NCI-H187 treated with DMSO at 0.1 percent for 48 hours (cell line): ENCODE results near the gene ATXN7L1.

ENCODE experiments used
- DNase-seq: peaks from one replicate; lab custom pipeline; 2025; lab: John Stamatoyannopoulos, UW

Gene ATXN7L1

GRCh38 chr7:105778956-105779355, 97.4 kb downstream of the ATXN7L1 start:
- no peak for DNase-seq

DNA sequence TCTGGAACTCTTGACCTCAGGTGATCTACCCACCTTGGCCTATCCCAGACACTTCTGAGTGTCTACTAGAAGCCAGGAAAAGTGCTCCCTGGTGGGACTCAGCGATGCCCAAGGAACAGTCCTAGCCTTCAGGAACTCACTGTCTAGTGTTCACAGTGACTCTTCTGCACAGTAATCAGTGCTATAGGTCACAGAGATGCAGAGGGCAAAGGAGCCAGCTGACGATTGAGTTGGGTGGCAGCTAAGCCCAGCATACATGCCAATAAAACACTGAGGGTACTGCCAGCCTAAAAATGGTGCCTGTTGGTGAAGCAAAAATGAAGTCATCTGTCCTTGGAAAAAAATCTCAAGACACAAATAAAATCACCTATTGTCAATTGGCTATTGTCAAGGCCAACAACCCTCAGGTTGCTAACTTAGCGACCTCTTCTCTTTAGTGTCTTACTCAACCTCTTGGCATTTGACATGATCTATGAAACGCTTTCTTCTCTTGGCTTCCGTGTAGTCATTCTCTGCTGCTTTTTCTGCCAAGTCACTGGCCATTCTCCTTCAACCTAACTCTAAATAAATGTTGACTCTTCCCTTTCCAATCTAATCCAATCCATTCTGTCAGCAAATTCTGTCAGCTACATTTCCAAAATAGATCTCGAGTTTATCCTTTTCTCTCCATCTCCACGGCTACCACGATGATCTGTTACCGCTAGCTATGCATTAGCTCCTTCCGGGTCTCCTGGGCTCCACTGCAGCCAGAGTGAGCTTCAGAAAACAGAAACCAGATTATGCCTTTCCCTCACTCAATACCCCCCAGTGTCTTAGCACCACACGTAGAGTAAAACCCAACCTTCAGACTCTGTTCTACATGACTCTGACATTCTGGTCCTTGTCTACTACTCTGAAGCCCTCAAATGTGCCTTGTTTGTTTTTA, 99.2 kb downstream of the ATXN7L1 start:
- no peak for DNase-seq

GRCh38 chr7:105776068-105776790, 100.2 kb downstream of the ATXN7L1 start:
- no peak for DNase-seq

GRCh38 chr7:105775580-105775979, 100.8 kb downstream of the ATXN7L1 start:
- DNase-seq: no peak

DNA sequence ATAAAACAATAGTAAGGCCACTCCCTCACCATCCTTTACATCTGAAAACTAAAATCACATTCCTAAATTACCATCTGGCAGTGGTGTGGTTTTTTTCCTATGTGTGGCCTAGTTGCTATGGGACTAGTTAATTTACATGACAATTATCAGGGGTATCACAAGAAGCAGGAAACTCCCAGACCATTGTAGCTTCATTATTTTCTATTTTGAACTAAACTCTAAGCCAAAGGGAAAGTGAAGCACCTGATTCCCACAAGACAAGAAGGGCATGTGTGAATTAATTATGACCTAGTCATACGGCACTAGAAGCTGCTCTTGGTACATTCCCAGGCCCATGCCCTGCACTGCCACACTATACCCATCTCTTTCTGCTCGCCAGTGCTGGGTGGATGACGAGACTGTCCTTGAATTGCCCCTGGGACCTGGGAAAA, 103.4 kb downstream of the ATXN7L1 start:
- no peak for DNase-seq

DNA sequence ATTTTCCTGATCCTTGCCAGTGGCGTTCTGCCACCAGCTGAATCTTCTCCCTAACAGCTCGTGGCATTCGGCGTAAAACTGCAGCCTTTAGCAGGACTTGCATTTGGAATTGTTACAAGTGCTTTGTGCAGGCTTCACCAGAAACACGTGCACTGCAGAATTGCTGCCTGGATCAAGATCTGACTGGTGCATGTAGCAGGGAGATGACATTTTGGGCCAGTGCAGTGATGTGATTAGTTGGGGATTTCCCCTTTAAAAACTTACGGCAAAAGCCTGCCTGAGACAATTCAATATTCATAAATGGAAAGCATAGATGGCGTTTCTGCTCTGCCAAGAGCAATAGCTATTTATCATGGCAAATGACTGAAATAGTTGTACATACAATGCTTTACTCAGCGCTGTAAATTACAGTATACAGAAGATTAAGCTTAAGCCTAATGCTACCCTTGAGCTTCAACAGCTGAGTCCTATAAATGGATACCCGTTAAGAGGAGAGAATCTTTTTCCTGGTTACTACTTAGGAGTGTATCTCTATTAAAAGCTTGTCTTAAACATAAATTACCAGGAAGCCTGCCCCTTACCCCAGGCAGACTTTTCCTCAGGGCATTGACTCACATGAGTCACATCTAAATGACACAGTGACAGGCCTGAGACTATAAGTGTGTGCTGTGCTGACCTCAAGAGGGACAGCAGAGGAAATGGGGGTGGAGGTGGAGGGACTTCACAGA, 106.3 kb downstream of the ATXN7L1 start:
- DNase-seq: no peak

- DNase-seq: no peak
These were observed 107.4 kb downstream of the ATXN7L1 start for GRCh38 chr7:105768898-105769507.

DNA sequence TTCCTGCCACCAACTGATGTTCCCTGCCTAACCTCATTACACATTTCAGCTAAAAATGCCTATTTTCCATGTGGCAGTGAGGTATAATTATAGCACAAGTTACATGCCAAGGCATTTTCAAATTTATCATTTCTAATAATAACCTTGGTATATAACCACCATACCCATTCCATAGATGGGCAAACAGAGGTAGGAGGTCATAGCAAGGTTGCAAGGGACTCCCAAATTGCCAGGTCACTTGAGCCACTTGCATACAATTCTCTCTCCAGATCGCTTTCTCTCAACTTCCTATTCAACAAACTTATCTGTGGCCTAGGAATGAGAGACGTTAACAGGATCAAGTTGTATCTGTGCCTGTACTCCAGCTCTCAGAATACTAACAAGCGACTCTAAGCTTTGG, 108.3 kb downstream of the ATXN7L1 start:
- DNase-seq: no peak

GRCh38 chr7:105766421-105767073, 109.9 kb downstream of the ATXN7L1 start:
- no peak for DNase-seq

DNA sequence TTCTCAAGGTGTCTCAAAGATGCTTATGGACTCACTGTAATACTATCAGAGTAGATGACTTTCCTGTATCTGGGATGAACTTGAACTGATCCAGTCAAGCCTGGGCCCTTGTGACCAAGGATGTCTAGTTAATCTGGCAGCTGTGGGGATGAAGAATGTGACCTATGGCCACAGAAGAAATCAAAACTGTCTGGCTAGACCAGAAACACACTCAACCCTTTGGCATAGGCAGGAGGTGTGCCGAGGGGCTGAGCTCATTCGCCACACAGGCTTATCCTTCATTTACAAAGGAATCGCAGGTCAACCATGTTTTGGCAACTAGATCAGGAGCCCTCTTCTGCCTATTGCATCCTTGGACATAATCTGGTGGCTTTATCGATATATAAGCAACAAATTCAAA, 110.6 kb downstream of the ATXN7L1 start:
- no peak for DNase-seq

- DNase-seq: no peak
These were observed 111.9 kb downstream of the ATXN7L1 start for GRCh38 chr7:105764506-105764905.

DNA sequence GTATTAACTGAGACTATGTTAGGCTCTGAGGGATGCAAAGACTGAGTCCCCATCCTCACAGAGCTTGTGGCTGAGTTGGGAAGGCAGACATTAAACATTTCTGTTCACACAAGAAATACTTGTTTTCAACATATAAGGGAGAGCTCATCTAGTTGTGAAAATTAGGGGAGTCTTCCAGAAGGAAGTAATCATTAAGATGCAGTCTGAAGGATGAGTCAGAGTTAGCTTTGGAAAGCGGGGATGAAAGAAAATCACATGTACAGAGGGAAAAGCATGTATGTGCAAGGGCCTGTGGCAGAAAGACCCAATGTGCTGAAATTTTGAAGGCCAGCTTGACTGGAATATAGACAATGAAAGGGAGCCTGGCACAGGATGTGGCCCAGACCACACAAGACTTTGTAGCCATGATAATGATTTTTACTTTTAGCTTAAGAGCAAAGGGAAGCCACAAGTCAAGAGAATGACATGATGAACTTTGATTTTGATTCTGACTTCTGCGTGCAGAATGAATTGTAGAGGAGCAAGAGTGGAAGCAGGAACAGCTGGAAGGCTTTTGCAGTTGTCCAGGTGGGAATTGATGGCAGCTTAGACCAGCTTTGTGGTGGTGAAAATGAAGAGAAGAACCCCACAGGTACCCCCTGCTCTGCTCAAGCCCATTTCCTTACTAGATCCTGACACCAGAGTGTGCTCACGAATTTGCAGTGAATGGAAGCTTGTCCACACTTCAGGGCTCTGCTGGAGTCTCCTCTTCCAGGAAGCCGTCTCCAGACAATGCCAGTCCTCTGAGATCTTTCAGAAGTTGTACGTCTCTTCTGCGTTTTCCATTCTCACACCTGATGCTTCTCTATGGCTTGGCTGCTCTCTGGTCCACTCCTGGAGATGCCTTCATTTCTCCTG, 115.6 kb downstream of the ATXN7L1 start:
- DNase-seq: no peak

DNA sequence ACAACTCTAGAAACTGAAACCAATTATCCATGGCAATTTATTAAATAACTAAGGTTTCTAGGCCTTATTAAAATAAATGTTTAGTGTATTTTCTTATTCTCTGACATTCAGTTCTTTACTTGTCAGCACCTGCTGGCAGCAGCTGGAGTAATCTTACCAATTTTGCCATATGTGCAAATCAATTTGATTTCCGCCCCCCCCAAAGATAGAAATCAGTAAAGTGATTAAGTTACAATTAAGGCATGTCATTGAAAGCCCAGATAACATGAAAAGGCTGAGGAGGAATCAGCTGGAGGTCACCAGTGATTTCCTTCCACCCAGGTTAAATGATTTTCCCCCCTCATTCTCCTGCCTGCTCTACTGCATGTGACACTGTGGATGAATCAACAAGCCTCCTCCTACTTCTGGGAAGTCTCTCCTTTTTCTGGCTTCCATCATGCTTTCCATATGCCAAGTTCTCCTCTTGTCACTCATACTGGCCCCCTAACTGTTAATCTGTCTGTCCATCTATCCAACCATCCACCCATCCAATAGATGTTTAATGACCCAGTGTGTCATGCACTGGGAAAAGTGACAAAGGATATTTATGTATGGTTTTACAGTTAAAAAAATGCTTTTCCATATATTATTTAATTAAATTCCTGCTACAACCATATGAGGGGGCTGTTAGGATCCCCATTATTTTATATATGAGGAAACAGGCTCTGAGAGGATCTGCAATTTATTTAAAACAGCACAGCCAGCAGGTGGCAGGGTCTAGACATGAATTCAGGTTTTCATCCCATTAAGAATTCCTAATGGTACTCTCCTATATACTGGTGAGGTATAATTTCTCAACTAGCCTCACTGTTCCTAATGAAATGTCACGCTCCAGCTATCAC, 116.5 kb downstream of the ATXN7L1 start:
- no peak for DNase-seq

DNA sequence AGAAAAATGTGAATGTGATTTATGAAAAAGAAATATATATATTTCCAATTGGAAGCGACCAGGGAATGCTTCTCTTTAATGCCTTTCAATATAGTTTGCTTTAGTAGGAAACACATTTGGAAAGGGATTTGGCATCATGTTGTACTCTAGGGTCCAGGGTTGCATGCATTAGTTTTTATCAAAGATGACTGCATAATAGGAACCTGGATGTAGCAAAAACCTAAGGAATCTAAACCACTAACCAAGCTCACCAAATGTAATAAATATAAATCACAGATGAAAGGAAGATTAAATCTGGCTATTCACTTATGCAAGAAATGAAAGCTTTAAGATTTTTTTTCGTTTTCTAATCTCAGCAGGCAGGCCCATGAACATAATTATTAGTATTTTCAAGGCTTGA, 120.0 kb downstream of the ATXN7L1 start:
- no peak for DNase-seq

- no peak for DNase-seq
These were observed 123.6 kb downstream of the ATXN7L1 start for GRCh38 chr7:105752671-105753275.

DNA sequence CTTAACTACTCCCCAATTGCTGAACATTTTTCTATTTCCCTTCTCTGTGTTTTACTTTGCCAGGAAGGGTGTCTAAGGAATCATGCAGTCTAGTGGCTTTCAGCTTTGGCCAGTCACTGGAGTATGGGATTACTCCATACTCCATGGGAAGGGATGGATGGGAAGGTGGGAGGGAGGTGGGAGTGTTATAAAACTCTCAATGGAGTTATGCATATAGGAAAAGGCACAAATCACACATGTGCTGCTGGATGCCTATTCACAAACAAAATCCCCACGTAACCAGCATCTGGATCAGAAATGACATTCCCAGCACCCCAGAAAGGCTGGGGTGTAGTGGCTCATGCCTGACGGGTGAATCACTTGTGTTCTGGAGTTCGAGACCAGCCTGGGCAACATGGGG, 125.3 kb downstream of the ATXN7L1 start:
- no peak for DNase-seq

DNA sequence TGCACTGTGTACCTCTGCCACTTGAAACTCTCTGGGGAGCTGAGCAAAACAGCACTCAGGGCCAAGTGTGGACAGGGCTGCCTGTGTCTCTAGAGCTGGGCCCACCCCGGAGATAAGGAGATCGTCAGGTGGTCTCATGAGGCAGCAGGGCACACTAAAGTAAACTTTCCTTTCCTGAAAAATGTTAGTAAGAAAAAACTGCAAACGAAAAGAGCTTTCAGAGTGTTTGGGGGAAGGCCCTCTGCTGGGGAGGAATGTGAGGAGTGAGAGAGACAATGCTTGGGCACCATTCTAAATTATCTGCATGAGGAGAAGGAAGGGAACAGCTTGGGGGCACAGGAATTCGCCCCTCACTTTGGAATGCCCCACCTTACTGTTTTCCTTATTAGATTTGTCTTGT, 127.7 kb downstream of the ATXN7L1 start:
- DNase-seq: no peak

GRCh38 chr7:105745681-105746330, 130.6 kb downstream of the ATXN7L1 start:
- no peak for DNase-seq

DNA sequence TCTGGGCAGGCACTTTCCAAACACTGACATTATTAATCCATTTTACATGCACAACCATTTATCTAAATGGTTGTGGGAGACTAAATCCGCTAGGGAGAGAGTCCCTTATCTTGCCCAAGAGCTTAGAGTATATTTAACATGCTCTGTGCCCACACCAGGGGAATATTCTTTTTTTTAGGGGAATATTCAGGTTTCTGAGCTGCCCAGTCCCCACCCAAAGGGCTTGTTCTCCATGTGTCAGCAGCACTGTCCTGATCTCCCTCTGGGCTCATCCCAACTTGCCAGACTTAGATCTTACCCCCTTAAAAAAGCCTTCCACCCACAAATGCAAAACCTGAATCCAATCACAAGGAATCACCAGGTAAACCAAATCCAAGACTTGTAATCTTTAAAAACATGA, 132.1 kb downstream of the ATXN7L1 start:
- DNase-seq: no peak
